H1 (cell line): ENCODE measurements around the gene FOXN3. TPM values are rescaled to one million over a fixed set of nuclear protein-coding genes. Genes with fewer than 3 reads are reported as not detected.

Source experiments
- CBX5 ChIP-seq: fragments of 300-800, 300-1000 bp; sonication (generic); IDR thresholded peaks from 2 replicates; pipeline ENCODE4 v1.7.1; 2016; ENCODE audit warnings: antibody characterized with exemption, low read length, low read depth
- GABPA ChIP-seq: IDR thresholded peaks from 2 replicates; pipeline ENCODE4 v1.6.1; 2011; ENCODE audit warnings: mild to moderate bottlenecking, low read length, moderate library complexity, borderline replicate concordance; ENCODE audit not compliant: insufficient read depth
- TAF1 ChIP-seq: IDR thresholded peaks from 2 replicates; pipeline ENCODE4 v1.6.1; 2011; ENCODE audit warnings: mild to moderate bottlenecking, low read depth, low read length
- polyA plus RNA-seq, 7 experiments: library from polyadenylated mRNA; depleted of rRNA in 3 of 7; stranded (reverse) in 5 of 7; unstranded in 2 of 7; fragments of >200 nt in 5 of 7; fragments of 200-250 nt in 2 of 7; gene quantifications; 1 replicate in 5 of 7; 2 replicates in 1 of 7; 4 replicates in 1 of 7; pipeline versions ENCODE4 v1.2.1 to v1.2.3, GENCODE V29; 2011 to 2013; ENCODE audit warnings: missing spikeins in 2 of 7, mixed read lengths in 2 of 7
- total RNA-seq: library from RNA; stranded (reverse); fragmentation: NEBNext Ultra II Directional; extraction: Animal tissue kit (Norgen Biotek cat#: 25700); gene quantifications from 2 replicates; pipeline ENCODE4 v1.2.1, GENCODE V29; 2021
- TF ChIP-seq, protein P1 (sequence below): fragments of 300-600 bp; sonication (generic); IDR thresholded peaks from 2 replicates; pipeline ENCODE4 v1.7.1; 2012; ENCODE audit warnings: low read length, moderate library complexity, mild to moderate bottlenecking, inconsistent platforms; ENCODE audit not compliant: insufficient replicate concordance

Gene FOXN3
- total and polyA plus RNA-seq, 2 of the 8 experiments (the other 6 are each of a cell fraction or from before 2014, with no cell fraction given) = 52.6 to 178 TPM

DNA sequence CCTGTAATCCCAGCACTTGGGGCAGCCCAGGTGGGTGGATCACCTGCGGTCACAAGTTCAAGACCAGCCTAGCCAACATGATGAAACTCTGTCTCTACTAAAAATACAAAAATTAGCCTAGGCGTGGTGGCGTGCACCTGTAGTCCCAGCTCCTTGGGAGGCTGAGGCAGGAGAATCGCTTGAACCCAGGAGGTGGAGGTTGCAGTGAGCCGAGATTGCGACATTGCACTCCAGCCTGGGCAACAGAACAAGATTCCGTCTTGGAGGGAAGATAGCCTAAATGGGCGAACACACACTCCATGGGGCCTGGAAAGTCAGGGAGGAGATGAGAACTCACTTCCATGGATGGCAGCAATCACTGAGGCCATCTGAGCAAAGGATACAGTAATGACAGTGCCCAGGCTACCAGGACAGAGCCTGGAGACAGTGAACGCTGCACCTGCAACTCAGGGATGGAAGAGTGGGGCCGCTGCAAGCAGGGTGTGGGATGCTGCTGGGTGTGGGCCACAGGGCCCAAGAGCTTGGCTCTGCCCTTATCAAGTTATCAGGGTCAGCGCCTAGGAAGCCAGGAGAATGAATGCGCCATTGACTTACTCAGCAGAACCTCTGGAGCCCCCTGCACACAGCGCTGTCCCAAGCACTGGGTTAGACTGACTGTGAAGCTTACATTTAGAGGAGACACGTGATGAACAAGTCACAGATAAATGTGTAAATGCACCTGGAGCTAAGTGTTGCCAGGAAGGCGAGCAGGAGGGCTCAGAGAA, 28.9 kb downstream of the FOXN3 start (continued):
- TF ChIP-seq, protein P1, sequence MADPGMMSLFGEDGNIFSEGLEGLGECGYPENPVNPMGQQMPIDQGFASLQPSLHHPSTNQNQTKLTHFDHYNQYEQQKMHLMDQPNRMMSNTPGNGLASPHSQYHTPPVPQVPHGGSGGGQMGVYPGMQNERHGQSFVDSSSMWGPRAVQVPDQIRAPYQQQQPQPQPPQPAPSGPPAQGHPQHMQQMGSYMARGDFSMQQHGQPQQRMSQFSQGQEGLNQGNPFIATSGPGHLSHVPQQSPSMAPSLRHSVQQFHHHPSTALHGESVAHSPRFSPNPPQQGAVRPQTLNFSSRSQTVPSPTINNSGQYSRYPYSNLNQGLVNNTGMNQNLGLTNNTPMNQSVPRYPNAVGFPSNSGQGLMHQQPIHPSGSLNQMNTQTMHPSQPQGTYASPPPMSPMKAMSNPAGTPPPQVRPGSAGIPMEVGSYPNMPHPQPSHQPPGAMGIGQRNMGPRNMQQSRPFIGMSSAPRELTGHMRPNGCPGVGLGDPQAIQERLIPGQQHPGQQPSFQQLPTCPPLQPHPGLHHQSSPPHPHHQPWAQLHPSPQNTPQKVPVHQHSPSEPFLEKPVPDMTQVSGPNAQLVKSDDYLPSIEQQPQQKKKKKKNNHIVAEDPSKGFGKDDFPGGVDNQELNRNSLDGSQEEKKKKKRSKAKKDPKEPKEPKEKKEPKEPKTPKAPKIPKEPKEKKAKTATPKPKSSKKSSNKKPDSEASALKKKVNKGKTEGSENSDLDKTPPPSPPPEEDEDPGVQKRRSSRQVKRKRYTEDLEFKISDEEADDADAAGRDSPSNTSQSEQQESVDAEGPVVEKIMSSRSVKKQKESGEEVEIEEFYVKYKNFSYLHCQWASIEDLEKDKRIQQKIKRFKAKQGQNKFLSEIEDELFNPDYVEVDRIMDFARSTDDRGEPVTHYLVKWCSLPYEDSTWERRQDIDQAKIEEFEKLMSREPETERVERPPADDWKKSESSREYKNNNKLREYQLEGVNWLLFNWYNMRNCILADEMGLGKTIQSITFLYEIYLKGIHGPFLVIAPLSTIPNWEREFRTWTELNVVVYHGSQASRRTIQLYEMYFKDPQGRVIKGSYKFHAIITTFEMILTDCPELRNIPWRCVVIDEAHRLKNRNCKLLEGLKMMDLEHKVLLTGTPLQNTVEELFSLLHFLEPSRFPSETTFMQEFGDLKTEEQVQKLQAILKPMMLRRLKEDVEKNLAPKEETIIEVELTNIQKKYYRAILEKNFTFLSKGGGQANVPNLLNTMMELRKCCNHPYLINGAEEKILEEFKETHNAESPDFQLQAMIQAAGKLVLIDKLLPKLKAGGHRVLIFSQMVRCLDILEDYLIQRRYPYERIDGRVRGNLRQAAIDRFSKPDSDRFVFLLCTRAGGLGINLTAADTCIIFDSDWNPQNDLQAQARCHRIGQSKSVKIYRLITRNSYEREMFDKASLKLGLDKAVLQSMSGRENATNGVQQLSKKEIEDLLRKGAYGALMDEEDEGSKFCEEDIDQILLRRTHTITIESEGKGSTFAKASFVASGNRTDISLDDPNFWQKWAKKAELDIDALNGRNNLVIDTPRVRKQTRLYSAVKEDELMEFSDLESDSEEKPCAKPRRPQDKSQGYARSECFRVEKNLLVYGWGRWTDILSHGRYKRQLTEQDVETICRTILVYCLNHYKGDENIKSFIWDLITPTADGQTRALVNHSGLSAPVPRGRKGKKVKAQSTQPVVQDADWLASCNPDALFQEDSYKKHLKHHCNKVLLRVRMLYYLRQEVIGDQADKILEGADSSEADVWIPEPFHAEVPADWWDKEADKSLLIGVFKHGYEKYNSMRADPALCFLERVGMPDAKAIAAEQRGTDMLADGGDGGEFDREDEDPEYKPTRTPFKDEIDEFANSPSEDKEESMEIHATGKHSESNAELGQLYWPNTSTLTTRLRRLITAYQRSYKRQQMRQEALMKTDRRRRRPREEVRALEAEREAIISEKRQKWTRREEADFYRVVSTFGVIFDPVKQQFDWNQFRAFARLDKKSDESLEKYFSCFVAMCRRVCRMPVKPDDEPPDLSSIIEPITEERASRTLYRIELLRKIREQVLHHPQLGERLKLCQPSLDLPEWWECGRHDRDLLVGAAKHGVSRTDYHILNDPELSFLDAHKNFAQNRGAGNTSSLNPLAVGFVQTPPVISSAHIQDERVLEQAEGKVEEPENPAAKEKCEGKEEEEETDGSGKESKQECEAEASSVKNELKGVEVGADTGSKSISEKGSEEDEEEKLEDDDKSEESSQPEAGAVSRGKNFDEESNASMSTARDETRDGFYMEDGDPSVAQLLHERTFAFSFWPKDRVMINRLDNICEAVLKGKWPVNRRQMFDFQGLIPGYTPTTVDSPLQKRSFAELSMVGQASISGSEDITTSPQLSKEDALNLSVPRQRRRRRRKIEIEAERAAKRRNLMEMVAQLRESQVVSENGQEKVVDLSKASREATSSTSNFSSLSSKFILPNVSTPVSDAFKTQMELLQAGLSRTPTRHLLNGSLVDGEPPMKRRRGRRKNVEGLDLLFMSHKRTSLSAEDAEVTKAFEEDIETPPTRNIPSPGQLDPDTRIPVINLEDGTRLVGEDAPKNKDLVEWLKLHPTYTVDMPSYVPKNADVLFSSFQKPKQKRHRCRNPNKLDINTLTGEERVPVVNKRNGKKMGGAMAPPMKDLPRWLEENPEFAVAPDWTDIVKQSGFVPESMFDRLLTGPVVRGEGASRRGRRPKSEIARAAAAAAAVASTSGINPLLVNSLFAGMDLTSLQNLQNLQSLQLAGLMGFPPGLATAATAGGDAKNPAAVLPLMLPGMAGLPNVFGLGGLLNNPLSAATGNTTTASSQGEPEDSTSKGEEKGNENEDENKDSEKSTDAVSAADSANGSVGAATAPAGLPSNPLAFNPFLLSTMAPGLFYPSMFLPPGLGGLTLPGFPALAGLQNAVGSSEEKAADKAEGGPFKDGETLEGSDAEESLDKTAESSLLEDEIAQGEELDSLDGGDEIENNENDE = no peak
- TF ChIP-seq TAF1 (no peak), GABPA (no peak), CBX5 (no peak)
